KMS-11 (cell line): ENCODE measurements around the gene NFIB.

ENCODE experiments used
- H2AFZ ChIP-seq: fragments of 200-600 bp; sonication (generic); 2 replicates; pipeline ENCODE4 v1.6.1; 2016; ENCODE audit warnings: antibody characterized with exemption, mixed run types, low read depth
- H3K27ac ChIP-seq: fragments of 200-600 bp; sonication (generic); 2 replicates; pipeline ENCODE4 v1.6.1; 2016; ENCODE audit warnings: mild to moderate bottlenecking, mixed run types
- H3K27me3 ChIP-seq: fragments of 200-600 bp; sonication (generic); 2 replicates; pipeline ENCODE4 v1.6.1; 2017; ENCODE audit warnings: mild to moderate bottlenecking, low read depth, mixed run types, moderate library complexity; ENCODE audit not compliant: insufficient read depth
- H3K36me3 ChIP-seq: fragments of 200-600 bp; sonication (generic); 2 replicates; pipeline ENCODE4 v1.6.1; 2017; ENCODE audit warnings: mild to moderate bottlenecking, mixed run types; ENCODE audit not compliant: insufficient read depth
- H3K4me1 ChIP-seq: fragments of 200-600 bp; sonication (generic); 2 replicates; pipeline ENCODE4 v1.6.1; 2016; ENCODE audit warnings: mild to moderate bottlenecking, low read depth, mixed run types; ENCODE audit not compliant: poor library complexity, severe bottlenecking
- H3K4me2 ChIP-seq: fragments of 200-600 bp; sonication (generic); 2 replicates; pipeline ENCODE4 v1.7.0; 2016; ENCODE audit warnings: mild to moderate bottlenecking, mixed run types
- H3K4me3 ChIP-seq: fragments of 200-600 bp; sonication (generic); IDR thresholded peaks from 2 replicates; pipeline ENCODE4 v1.6.1; 2017; ENCODE audit warnings: low read depth, low read length, mixed read lengths; ENCODE audit not compliant: insufficient read depth
- H3K79me2 ChIP-seq: fragments of 200-600 bp; sonication (generic); 2 replicates; pipeline ENCODE4 v1.6.1; 2016; ENCODE audit warnings: low read depth, mixed run types; ENCODE audit not compliant: insufficient read depth
- H3K9ac ChIP-seq: fragments of 200-600 bp; sonication (generic); 2 replicates; pipeline ENCODE4 v1.6.1; 2016; ENCODE audit warnings: mild to moderate bottlenecking, mixed run types
- H4K20me1 ChIP-seq: fragments of 200-600 bp; sonication (generic); 2 replicates; pipeline ENCODE4 v1.6.1; 2016; ENCODE audit warnings: mild to moderate bottlenecking, mixed run types; ENCODE audit not compliant: insufficient read depth
- TF ChIP-seq, protein P1 (sequence below): fragments of 200-600 bp; sonication (generic); conservative IDR thresholded peaks from 2 replicates; pipeline ENCODE4 v1.6.1; 2017; ENCODE audit warnings: low read depth, mild to moderate bottlenecking, antibody characterized with exemption, low read length, moderate library complexity, mixed read lengths

Gene NFIB

GRCh38 chr9:14258660-14259239 is 55.2 kb downstream of the NFIB start:
- H3K4me1 ChIP-seq = no peaks in the 10 kb centered on the region
- no peak overlapping the region for H3K9ac ChIP-seq
- TF ChIP-seq, protein P1, sequence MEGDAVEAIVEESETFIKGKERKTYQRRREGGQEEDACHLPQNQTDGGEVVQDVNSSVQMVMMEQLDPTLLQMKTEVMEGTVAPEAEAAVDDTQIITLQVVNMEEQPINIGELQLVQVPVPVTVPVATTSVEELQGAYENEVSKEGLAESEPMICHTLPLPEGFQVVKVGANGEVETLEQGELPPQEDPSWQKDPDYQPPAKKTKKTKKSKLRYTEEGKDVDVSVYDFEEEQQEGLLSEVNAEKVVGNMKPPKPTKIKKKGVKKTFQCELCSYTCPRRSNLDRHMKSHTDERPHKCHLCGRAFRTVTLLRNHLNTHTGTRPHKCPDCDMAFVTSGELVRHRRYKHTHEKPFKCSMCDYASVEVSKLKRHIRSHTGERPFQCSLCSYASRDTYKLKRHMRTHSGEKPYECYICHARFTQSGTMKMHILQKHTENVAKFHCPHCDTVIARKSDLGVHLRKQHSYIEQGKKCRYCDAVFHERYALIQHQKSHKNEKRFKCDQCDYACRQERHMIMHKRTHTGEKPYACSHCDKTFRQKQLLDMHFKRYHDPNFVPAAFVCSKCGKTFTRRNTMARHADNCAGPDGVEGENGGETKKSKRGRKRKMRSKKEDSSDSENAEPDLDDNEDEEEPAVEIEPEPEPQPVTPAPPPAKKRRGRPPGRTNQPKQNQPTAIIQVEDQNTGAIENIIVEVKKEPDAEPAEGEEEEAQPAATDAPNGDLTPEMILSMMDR = no peak
- H3K79me2 ChIP-seq = no peaks in the 10 kb centered on the region
- no peak overlapping the region for H2AFZ ChIP-seq
- H3K27ac ChIP-seq = no peak overlapping the region
- H3K4me2 ChIP-seq = no peak overlapping the region
- H3K27me3 ChIP-seq = no peaks in the 10 kb centered on the region
- no peaks in the 10 kb centered on the region for H4K20me1 ChIP-seq
- no peak overlapping the region for H3K4me3 ChIP-seq
- no peaks in the 10 kb centered on the region for H3K36me3 ChIP-seq

- Histone ChIP-seq H3K36me3 (no peaks in the 10 kb centered on the region), H3K4me2 (no peak overlapping the region), H2AFZ (no peak overlapping the region), H3K79me2 (no peaks in the 10 kb centered on the region), H3K27me3 (no peaks in the 10 kb centered on the region), H3K4me3 (no peak overlapping the region), H3K9ac (no peak overlapping the region), H4K20me1 (no peaks in the 10 kb centered on the region), H3K4me1 (no peaks in the 10 kb centered on the region), H3K27ac (no peak overlapping the region)
- TF ChIP-seq, protein P1 = no peak
Measured at GRCh38 chr9:14258156-14258555, 55.8 kb downstream of the NFIB start.

DNA sequence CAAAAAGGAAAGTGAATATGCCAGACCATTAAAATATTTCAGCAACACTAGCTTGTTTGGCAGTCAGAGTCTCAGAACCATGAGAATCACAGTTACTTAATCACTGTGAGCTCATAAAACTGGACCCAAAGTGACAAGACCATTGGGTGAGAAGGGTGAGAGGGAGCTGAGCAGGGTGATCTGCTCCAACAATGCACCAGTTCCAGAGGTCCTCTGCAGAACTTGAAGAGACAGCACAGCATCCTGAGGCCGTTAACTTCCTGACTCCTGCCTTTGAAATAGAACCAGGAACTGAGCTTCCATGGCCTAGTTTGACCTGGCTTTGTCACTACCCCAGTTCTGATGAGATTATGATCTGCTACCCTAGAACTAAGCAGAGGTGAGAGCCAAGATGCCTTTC is 57.4 kb downstream of the NFIB start:
- Histone ChIP-seq H3K27ac (no peak overlapping the region), H3K9ac (no peak overlapping the region), H3K4me3 (no peak overlapping the region), H3K79me2 (no peaks in the 10 kb centered on the region), H2AFZ (no peak overlapping the region), H3K4me1 (no peaks in the 10 kb centered on the region), H4K20me1 (no peaks in the 10 kb centered on the region), H3K27me3 (no peaks in the 10 kb centered on the region), H3K4me2 (no peak overlapping the region), H3K36me3 (no peaks in the 10 kb centered on the region)
- TF ChIP-seq, protein P1 = no peak

- H4K20me1 ChIP-seq = no peaks in the 10 kb centered on the region
- H3K4me3 ChIP-seq = no peak overlapping the region
- no peaks in the 10 kb centered on the region for H3K79me2 ChIP-seq
- no peaks in the 10 kb centered on the region for H3K36me3 ChIP-seq
- TF ChIP-seq, protein P1 = no peak
- H2AFZ ChIP-seq = no peak overlapping the region
- no peaks in the 10 kb centered on the region for H3K4me1 ChIP-seq
- no peak overlapping the region for H3K27ac ChIP-seq
- H3K9ac ChIP-seq = no peak overlapping the region
- no peaks in the 10 kb centered on the region for H3K27me3 ChIP-seq
- no peak overlapping the region for H3K4me2 ChIP-seq
Measured at GRCh38 chr9:14251154-14252071, 62.5 kb downstream of the NFIB start.
